Tibial nerve (tissue), 4 donors: ENCODE results near the gene MARCHF10.

ENCODE experiments used
- EP300 ChIP-seq, 2 donors: sonication (generic); formaldehyde crosslinking; IDR thresholded peaks; one replicate each; pipeline ENCODE4 v1.6.1; 2017; ENCODE audit warnings: antibody characterized with exemption in 2 of 2, mild to moderate bottlenecking in 1 of 2
- POLR2A ChIP-seq, 2 donors: fragments of 450-650 bp; IDR thresholded peaks; one replicate each; pipeline ENCODE4 v1.6.1; 2017; ENCODE audit warnings: antibody characterized with exemption in 2 of 2, mild to moderate bottlenecking in 2 of 2, moderate library complexity in 2 of 2
- TF ChIP-seq, protein P1 (sequence below), 5 experiments: fragments of 200-600 bp in 3 of 5; fragments of 450-650 bp in 2 of 5; sonication (generic) in 3 of 5; IDR thresholded peaks; one replicate each; pipeline ENCODE4 v1.5.1; 2016 to 2019; ENCODE audit warnings: antibody characterized with exemption in 5 of 5, mild to moderate bottlenecking in 3 of 5, moderate library complexity in 2 of 5

DNA sequence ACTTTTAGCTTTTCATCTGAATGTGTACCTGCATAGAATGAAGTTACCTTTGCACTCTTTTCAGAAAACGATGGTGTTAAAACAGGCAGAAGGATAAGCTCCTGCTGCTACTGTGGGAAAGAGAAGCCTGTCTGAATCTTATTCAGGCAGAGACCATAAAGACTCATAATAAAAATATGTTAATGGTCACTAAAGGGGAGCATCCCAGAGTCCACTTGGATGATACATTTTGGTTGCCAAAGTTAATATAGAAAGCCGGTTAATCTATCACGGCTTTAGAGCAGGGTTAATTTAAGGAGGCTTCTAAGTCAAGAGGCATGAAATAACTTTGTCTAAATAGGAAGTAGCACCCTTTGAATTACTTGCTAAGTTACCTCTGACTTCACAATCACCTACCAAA lies 2.9 kb downstream of the MARCHF10 start:
- TF ChIP-seq, protein P1, sequence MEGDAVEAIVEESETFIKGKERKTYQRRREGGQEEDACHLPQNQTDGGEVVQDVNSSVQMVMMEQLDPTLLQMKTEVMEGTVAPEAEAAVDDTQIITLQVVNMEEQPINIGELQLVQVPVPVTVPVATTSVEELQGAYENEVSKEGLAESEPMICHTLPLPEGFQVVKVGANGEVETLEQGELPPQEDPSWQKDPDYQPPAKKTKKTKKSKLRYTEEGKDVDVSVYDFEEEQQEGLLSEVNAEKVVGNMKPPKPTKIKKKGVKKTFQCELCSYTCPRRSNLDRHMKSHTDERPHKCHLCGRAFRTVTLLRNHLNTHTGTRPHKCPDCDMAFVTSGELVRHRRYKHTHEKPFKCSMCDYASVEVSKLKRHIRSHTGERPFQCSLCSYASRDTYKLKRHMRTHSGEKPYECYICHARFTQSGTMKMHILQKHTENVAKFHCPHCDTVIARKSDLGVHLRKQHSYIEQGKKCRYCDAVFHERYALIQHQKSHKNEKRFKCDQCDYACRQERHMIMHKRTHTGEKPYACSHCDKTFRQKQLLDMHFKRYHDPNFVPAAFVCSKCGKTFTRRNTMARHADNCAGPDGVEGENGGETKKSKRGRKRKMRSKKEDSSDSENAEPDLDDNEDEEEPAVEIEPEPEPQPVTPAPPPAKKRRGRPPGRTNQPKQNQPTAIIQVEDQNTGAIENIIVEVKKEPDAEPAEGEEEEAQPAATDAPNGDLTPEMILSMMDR (IDR thresholded peaks at IDR 0.05), result no peak
- no peak for TF ChIP-seq EP300 (IDR thresholded peaks at IDR 0.05)
- no peak for TF ChIP-seq POLR2A (IDR thresholded peaks at IDR 0.05)
